HG03342 (cell line): Measurements from ENCODE around the gene CCDC170.
A peak's percentile ranks its signal among the peaks of the same experiment; 100 is the strongest.

ENCODE experiments used
- ATAC-seq: cut with Tn5 transposase; IDR thresholded peaks from one replicate; pipeline ENCODE4 v1.9.1; 2021; ENCODE audit warnings: mild to moderate bottlenecking, moderate library complexity; ENCODE audit not compliant: unreplicated experiment

Gene CCDC170

DNA sequence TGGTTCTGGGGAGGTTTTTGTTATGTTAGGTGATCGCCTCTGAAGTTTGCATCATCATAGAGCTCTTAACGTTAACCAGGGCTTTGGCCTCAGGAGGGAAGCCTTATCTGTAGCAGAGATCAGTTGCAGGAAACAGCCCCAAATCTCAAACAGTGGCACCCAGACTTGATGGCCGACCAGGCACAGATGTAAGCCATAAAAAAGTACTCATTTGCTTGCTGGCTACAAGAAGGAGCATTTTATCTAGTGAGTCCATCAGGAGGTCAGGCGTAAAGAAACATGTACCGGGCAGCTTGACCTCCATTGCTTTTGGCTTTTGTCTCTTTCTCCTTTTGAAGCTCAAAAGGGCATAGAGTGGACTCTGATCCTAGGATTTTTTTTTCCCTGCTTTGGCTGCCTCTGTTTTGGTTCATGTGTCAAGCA, 122.3 kb downstream of the CCDC170 start:
- no peak for ATAC-seq

DNA sequence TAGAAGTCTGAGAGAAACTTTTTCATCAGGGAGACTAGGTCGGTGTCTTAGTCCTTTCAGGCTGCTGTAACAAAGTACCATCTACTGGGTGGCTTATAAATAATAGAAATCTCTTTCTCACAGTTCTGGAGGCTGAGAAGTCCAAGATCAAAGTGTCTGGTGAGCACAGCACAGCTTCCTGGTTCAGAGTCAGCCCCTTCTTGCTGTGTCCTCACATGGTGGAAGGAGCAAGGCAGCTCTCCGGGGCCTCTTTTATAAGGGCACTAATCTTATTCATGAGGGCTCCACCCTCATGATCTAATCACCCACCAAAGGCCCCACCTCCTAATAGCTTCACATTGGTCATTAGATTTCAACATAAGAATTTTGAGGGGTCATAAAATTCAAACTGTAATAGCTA, 122.8 kb downstream of the CCDC170 start:
- no peak for ATAC-seq

DNA sequence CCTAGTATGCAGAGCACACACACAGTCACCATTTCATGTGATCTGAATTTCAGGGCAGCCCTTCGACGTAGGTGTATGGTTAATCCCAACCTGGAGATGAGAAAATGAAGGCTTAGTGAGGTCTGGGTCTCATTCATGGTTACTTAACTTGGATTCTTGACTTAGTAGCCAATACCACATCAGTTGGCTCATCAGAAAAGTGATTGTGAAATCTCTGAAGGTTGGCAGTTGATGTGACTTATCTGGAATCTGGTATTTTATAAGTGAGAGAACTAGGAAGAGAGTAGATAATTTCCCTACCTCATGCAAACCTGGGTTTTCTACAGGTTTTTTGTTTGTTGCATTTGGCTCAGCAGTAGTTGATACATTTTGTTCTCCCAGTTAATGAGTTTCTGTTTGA, 123.7 kb downstream of the CCDC170 start:
- no peak for ATAC-seq

DNA sequence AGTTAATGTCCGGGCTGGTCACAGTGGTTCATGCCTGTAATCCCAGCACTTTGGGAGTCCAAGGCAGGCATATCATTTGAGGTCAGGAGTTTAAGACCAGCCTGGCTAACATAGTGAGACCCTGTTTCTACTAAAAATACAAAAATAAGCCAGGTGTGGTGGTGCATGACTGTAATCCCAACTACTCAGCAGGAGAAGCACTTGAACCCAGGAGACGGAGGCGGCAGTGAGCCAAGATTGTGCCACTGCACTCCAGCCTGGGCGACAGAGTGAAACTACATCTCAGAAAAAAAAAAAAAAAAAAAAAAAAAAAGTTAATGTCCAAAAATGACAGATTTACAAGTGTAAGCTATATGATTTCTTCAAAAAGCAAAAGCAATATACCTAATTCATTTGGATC, 124.9 kb downstream of the CCDC170 start:
- ATAC-seq: no peak

DNA sequence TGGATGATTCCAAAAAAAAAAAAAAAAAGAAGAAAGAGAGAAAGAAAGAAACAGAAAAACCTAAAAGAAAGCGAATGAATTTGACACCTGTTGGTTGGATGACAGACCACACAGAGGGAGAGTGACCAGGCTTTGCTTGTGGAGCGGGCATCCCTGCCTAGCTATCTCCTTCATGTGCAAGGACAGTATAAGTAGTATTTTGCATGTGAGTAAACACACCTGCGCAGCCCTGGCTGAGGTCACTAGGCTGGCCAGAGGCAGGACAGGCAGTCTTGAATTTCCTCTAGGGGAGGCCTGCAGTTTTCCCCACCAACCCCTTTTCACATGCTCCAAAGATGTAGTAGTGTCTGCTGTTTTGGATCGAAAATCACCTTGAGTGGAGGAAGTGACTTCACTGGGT, 126.4 kb downstream of the CCDC170 start:
- no peak for ATAC-seq

DNA sequence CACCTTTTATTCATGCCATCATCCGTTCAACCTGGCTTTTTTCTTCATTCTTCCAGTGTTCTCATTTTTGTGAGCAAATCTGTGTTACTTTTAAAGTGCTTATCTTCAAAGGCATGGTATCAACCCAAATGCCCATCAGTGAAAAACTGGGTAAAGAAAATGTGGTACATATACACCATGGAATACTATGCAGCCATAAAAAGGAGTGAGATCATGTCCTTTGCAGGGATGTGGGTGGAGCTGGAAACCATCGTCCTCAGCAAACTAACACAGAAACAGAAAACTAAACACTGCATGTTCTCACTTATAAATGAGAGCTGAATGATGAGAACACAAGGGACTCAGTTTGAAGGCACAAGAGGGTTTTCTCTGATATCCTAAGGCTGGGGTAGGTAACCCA, 130.3 kb downstream of the CCDC170 start:
- ATAC-seq: no peak

DNA sequence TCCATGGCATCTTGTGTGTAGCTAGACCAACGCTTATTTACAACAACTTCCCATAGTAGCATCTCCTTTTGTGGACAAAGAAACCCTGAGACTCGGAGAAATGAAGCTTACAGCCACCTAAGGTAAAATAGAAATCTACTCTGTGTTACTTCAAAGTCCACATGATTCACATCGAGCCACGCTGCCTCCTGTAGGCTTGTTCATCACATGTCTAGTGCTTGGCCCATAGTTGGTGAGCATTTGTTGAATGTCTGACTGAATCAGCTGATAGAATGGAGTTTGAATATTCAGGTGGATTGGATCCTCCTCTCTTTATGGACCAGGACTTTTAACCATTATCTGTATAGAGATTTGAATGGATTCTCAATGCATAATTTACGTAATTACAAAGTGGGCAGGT, 130.7 kb downstream of the CCDC170 start:
- ATAC-seq: no peak

DNA sequence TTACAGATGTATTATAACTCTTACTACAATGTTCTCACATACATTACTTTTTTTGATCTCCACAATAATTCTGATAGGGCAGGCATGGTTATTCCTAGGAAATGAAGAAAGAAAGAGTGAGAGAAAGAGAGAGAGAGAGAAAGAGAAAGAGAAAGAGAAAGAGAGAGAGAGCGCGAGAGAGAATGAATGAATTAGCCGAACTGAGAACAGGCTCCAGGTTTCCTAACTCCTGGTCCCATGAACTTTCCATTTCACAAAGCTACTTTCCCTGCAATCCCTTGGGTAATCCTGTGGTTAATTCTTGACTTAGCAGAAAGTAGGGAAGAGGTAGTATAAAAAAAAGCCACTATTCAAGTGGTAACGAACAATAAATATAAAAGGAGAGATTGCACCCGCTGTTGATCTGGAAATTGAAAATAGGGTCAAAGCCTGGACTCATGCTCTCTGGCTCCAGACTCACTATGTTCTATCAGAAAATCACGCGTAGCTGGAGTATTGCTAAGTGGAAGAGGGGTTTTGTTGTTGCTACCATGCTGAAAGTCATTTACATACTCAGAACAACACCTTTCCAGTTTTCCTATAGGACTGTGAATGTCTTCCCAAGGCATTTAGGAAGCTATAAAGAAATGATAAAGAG, 131.2 kb downstream of the CCDC170 start:
- no peak for ATAC-seq

DNA sequence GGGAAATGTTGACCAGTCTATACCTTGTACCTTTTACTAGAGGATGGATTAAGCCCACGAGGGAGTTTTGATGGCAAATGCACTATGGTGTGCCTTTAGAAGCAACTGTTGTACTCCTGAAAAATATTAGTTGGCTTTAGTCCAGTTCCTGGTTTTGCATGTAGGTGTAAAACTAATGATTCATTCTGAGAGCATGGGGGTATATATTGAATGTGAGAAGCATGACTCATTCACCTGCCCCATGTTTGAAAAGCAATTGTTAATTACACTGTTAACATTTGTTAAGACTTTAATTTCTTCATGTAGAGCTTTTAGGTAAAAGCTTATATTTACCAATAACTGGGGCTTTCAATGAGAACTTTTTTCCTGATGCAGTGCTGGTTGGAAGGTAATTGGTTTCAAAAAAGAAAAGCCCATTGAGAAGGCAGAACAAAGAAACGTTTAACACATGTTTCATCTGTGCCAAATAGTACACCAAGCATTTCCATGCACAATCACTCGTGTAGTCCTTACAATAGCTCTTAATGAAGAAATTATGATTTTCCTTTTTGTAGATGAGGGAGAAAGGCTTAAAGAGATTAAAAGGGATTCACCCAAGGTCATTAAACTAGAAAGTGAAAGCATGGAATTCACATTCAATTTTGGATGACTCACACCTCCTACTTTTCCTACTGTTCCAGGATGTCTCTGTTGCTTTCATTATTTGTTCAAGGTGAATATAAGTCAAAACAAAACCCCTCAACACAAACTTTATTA, 134.1 kb downstream of the CCDC170 start:
- ATAC-seq: peak; percentile 64

DNA sequence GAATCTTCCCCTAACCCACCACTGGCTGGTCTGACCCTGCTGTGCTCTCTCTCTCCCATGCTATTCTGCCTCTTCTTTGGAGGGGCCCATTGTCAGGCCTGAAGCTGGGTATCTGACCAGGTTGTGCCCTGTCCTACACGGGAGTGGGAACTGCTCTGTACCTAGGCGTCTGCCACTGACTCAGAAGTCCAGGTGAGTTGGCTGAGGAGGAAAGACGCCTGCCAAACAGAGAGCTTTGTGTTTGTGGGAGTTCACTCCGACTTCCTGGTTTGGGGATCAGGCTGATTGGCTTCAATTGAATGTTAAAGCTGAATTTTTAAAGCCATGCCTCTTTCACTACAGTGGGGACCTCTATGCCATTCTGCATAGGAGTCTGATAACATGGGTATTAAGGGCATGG, 136.0 kb downstream of the CCDC170 start:
- no peak for ATAC-seq

DNA sequence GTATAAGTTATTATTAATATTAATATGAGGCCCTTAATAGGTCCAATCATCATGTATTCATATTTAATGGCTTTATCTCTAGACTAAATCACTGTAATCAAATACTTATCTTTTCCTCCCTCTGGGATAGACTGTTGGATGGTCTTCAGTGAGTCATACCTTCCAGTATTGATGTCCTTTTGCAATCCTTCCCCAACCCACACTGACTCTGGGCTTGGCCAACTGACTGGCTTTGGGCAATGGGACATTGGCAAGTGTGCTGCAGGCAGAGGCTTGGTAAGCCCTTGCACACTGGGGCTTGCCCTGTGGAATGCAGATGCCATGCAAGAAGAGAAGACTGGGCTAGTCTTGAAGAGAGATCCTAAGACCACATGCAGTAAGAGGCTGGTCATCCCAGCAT, 136.6 kb downstream of the CCDC170 start:
- no peak for ATAC-seq

DNA sequence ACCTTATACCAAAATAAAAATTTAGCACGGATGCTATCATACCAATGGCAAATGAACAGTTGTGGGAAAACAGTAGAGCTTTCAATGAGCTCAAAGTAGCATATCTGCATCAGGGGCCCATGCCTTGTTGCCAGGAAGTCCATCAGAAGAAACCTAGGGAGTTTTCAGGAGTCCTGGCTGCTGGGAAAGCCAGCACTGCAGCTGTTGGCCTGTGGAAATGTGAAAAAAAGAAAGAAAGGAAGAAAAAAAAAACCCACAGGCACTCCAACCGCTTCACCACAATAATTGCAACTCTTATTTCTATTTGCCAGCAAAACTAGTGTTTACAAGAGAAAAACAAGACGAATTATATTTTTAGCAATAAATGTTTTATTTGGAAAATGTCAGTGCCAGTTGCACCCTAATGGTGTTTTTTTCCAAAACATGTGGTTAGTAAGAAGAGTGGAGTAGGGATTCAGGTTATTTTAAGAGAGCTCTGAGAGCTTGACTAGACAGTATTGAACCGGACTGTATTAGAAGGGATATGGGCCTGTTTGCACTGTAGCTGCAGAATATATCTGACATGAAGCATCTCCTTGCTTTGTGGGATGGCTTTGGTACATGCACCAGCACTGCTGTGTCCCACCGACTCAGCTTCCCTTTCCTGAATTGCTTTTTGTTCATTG, 137.3 kb downstream of the CCDC170 start:
- no peak for ATAC-seq

DNA sequence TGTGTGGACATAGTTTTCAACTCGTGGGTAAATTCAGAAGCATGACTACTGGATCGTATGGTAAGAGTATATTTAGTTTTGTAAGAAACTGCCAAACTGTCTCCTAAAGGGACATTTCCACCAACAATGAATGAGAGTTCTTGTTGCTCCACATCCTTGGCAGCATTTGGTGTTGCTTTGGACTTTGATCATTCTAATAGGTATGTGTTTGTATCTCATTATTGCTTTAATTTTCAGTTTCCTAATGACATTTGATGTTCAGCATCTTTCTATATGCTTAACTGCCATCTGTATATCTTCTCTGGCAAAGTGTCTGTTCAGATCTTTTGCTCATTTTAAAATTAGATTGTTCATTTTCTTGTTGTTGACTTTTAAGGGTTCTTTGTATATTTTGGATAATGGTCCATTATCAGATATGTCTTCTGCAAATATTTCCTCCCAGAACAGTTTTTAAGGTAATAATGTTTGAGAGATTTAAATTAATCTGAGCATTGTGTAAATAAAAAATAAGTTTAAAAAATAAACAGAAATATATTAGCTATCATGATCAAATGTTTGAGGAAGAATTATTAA, 138.7 kb downstream of the CCDC170 start:
- no peak for ATAC-seq

DNA sequence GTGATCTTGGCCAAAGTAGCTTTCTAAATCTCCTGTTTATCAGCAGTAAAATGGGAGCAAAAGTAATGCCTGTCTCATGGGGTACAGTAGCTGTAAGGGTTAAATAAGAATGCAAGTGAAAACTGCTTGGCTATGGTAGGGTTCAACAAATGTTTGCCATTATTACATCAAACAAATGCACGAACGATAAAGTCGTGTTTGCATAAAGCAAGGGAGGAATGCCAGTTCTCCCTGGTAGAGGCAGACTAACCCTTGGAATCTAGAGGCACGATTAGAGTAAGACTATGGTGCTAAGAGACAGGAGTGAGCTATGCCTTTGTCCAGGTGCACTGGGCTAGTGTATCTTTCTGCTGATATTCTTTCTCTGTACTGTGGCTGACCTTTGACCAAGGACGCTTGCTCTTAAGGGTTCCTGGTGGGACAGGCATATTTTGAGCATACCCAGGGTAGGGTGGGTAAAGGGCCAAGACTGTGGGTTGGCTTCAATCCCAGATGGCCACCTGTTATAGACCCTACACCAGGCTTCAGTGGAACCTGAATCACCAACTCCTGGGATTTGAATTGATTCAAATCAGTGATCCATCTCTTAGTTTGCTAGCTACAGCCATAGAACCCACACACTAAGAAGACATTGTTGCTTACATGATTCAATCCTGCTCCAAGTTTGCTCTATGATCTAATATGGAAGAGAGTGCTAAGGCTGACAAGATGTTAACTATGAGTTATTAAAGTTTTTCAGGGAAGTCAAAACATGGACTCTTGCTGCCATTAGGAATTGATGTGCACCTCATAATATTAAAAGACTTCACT, 139.9 kb downstream of the CCDC170 start:
- ATAC-seq: no peak

DNA sequence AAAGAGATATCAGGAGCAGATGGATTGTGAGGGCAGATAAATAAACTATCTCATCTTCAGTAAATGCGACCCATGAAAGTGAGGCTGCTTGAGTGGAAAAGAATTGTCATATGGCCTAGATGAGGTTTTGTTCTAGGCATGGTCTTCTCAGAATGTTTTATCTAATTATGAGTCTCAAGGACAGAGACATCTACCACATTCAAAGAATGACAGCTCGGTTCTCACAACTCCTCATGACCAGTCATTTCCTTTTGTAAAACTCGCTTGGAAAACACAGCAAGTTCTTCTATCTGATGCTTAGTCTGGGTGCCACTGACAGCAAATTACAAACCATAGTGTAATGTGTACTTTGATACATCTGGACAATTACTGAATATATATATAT, 140.5 kb downstream of the CCDC170 start:
- no peak for ATAC-seq

DNA sequence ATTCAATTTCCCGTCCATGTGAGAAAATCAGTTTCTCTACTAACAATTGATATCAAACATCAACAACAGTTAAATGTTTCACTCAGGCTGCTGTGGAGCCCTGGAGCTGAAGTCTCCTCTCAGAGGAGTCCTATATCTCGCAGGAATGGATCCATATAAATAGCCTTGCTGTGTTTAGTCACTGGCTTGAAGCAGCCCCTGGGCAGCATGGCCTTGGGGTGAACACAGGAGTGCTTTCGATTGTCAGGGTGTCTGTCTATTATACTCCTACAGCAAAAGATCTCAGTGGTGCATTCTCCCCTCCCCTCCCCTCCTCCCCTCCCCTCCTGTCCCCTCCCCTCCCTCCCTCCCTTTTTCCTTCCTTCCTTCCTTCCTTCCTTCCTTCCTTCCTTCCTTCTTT, 141.9 kb downstream of the CCDC170 start:
- no peak for ATAC-seq

DNA sequence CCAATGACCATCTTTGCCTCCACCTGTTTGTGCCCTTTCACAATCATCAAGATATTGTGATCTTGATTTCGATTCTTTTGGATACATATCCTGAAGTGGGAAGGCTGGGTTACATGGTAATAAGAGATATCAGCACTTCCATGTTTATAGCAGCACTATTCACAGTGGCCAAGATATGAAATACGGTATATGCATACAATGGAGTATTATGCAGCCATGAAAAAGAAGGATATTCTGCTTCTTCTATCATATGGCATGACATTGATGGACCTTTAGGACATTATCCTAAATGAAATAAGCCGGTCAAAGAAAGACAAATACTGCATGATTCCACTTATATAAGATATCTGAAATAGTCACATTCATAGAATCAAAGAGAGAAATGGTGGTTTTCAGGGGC, 144.0 kb downstream of the CCDC170 start:
- ATAC-seq: no peak

DNA sequence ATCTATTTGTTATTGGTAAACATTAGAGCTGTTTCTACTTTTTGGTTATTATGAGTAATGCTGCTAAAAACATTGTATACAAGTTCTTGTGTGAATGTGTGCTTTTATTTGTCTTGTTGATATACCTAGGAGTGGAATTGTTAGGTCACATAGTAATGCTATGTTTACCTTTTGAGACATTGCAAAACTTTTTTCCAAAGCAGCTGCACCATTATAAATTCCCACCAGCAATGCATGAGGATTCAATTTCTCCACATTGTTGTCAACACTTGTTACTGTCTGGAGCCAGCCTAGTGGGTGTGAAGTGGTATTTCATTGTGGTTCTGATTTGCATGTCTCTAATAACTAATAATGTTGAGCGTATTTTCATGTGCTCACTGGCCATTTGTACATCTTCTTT, 145.9 kb downstream of the CCDC170 start:
- ATAC-seq: no peak

DNA sequence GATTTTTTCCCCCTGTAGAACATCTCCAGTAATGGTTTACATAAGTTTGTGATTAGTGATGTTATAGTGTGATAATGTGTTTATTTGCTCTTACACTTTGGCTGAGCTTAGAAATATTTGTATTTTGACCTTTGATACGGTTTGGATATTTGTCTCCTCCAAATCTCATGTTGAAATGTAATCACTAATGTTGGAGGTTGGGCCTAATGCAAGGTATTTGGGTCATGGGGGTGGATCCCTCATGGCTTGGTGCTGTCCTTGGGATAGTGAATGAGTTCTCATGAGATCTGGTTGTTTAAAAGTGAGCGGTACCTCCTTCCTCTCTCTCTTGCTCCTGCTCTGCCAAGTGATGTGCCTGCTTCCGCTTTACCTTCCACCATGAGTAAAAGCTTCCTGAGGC, 147.2 kb downstream of the CCDC170 start:
- ATAC-seq: no peak

DNA sequence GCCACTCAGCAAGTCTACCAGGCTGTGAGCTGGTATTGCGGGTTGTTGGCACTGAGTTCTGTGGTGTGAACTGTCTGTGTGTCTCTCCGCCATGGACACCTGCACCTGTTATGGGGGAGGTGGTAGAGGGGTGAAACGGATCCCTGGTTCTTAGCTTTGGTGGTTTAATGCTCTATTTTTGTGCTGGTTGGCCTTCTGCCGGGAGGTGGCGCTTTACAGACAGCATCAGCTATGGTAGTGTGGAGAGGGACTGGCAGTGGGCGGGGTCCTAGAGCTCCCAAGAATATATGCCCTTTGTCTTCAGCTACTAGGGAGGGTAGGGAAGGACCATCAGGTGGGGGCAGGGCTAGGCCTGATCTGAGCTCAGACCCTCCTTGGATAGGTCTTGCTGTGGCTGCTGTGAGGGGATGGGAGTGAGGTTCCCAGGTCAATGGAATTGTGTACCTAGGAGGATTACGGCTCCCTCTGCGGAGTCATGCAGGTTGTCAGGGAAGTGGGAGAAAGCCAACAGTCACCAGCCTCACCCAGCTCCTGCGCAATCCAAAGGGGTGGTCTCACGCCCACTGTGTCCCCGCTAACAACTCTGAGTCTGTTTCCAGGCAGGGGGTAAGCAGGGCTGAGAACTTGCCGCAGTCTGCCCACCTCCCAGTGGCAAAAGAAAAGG, 154.3 kb downstream of the CCDC170 start:
- ATAC-seq: no peak

DNA sequence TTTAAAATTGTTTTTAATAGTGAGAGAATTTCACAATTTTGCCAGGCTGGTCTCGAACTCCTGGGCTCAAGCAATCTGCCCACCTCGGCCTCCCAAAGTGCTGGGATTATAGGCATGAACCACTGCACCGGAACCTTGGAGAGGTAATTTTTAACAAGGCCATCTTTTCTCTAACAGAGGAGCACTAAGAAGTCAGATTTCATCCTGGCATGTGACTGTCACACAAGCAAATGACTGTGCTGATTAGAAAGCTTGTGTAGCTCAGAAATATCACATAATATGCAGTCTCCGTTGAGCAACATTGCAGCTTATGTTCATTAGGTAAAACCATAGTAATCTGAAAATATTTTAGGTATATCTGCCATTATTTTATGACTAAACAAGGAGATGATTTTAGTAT, 156.0 kb downstream of the CCDC170 start:
- ATAC-seq: no peak
